HL-60 (cell line): Measurements from ENCODE around the gene TFF3.

Source experiments
- DNase-seq, 2 experiments: peaks; one replicate each; pipeline ENCODE4 v3.0.0-alpha.2; 2010 to 2020; ENCODE audit warnings: low read depth in 1 of 2, low spot score in 1 of 2
- H3K27ac ChIP-seq: fragments of 250-450 bp; sonication (Bioruptor Pico); replicated peaks from 2 replicates; pipeline ENCODE4 v1.5.1; 2020; ENCODE audit warnings: mild to moderate bottlenecking, moderate library complexity
- H3K27me3 ChIP-seq: fragments of 250-450 bp; sonication (Bioruptor Pico); 2 replicates; pipeline ENCODE4 v1.5.1; 2021; ENCODE audit warnings: mild to moderate bottlenecking, moderate library complexity; ENCODE audit not compliant: insufficient read depth, poor library complexity, severe bottlenecking
- H3K4me3 ChIP-seq: replicated peaks from 2 replicates; pipeline ENCODE4 v1.5.1; 2011; ENCODE audit warnings: mild to moderate bottlenecking, control low read depth, low read length; ENCODE audit not compliant: insufficient read depth
- GABPA ChIP-seq: IDR thresholded peaks from 2 replicates; pipeline ENCODE4 v1.6.1; 2012; ENCODE audit warnings: low read depth
- POLR2AphosphoS5 ChIP-seq: IDR thresholded peaks from 2 replicates; pipeline ENCODE4 v1.6.1; 2012; ENCODE audit warnings: low read depth
- SPI1 ChIP-seq: IDR thresholded peaks from 2 replicates; pipeline ENCODE4 v1.6.1; 2012; ENCODE audit warnings: low read depth, mild to moderate bottlenecking, borderline replicate concordance
- TF ChIP-seq, protein P1 (sequence below): IDR thresholded peaks from one replicate; pipeline ENCODE4 v1.5.1; 2011; ENCODE audit warnings: low read length, control low read depth, inconsistent platforms; ENCODE audit not compliant: insufficient read depth
- TF ChIP-seq, protein P2 (sequence below): IDR thresholded peaks from 2 replicates; pipeline ENCODE4 v1.6.1; 2012; ENCODE audit warnings: low read depth; ENCODE audit not compliant: insufficient replicate concordance

The TFF3 gene

DNA sequence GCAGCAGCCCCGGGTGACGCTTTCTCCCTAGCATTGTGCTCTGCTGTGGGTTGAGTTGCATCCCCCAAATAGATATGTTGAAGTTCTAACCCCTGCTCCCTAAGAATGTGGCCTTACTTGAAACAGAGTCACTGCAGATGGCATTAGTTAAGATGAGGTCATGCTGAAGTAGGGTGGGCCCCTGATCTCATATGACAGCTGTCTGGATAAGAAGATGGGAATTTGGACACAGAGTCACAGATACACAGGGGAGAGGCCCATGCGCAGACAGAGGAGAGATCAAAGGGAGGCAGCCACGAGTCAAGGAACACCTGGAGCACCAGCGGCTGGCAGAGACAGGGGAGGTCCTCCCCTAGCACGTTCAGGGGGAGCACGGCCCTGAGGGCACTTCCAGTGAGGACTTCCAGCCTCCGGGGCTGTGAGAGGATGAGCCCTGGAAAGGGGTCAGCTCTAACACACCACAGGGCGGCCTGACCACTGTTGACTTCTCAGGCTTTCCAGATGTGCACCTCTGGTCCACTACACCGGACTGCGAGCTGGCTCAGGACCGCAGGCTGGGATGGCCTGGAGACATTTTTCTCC lies 49.9 kb downstream of the TFF3 start:
- H3K27me3 ChIP-seq = no peaks in the 10 kb centered on the region
- no peak for DNase-seq
- H3K4me3 ChIP-seq = no peak overlapping the region
- TF ChIP-seq GABPA (no peak), SPI1 (no peak), POLR2AphosphoS5 (no peak)
- TF ChIP-seq, protein P1, sequence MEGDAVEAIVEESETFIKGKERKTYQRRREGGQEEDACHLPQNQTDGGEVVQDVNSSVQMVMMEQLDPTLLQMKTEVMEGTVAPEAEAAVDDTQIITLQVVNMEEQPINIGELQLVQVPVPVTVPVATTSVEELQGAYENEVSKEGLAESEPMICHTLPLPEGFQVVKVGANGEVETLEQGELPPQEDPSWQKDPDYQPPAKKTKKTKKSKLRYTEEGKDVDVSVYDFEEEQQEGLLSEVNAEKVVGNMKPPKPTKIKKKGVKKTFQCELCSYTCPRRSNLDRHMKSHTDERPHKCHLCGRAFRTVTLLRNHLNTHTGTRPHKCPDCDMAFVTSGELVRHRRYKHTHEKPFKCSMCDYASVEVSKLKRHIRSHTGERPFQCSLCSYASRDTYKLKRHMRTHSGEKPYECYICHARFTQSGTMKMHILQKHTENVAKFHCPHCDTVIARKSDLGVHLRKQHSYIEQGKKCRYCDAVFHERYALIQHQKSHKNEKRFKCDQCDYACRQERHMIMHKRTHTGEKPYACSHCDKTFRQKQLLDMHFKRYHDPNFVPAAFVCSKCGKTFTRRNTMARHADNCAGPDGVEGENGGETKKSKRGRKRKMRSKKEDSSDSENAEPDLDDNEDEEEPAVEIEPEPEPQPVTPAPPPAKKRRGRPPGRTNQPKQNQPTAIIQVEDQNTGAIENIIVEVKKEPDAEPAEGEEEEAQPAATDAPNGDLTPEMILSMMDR = no peak
- TF ChIP-seq, protein P2, sequence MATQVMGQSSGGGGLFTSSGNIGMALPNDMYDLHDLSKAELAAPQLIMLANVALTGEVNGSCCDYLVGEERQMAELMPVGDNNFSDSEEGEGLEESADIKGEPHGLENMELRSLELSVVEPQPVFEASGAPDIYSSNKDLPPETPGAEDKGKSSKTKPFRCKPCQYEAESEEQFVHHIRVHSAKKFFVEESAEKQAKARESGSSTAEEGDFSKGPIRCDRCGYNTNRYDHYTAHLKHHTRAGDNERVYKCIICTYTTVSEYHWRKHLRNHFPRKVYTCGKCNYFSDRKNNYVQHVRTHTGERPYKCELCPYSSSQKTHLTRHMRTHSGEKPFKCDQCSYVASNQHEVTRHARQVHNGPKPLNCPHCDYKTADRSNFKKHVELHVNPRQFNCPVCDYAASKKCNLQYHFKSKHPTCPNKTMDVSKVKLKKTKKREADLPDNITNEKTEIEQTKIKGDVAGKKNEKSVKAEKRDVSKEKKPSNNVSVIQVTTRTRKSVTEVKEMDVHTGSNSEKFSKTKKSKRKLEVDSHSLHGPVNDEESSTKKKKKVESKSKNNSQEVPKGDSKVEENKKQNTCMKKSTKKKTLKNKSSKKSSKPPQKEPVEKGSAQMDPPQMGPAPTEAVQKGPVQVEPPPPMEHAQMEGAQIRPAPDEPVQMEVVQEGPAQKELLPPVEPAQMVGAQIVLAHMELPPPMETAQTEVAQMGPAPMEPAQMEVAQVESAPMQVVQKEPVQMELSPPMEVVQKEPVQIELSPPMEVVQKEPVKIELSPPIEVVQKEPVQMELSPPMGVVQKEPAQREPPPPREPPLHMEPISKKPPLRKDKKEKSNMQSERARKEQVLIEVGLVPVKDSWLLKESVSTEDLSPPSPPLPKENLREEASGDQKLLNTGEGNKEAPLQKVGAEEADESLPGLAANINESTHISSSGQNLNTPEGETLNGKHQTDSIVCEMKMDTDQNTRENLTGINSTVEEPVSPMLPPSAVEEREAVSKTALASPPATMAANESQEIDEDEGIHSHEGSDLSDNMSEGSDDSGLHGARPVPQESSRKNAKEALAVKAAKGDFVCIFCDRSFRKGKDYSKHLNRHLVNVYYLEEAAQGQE = no peak
- no peak overlapping the region for H3K27ac ChIP-seq

DNA sequence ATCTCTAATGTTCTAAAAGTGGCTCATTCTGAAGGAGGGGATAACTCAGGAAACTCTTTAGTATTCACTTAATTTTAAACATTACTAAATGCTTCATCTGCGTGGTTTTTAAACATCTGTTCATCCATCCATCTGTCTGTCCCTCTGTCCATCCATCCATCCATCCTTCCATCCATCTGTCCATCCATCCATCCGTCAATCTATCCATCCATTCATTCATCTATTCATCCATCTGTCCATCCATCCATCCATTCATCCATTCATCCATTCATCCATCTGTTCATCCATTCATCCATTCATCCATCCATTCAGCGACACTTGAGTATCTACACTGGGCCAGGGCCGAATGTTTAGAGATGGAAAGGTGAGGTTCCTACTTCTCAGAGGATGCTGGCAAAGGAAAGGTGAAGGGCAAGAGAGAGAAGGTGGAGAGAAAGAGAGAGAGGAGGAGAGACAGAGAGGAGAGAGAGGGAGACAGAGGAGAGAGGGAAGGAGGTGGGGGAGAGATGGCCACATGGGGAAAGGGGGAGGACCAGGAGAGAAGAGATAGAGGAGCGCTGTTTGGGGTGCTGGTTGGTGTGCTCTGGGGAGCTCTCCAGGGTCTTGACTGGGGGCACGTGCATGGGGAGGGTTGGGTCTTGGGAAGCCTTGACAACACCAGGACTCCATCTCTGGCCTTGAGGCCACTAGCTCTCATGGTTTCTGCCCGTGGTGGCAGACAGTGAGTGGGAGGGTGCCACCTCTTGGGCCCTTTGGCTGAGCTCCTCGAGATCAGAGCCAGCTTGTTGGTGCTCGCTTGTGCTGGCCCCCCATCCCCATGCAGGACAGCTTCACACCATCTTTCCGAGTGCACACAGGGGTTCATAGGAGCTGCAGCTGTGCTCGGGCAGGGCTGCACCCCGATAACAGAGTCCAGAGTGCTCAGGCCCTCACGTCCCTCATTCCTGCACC lies 50.7 kb downstream of the TFF3 start:
- TF ChIP-seq, protein P2 = peak; percentile 70
- TF ChIP-seq GABPA = no peak
- Histone ChIP-seq H3K27me3 (no peaks in the 10 kb centered on the region), H3K27ac (no peak overlapping the region), H3K4me3 (no peak overlapping the region)
- no peak for DNase-seq

DNA sequence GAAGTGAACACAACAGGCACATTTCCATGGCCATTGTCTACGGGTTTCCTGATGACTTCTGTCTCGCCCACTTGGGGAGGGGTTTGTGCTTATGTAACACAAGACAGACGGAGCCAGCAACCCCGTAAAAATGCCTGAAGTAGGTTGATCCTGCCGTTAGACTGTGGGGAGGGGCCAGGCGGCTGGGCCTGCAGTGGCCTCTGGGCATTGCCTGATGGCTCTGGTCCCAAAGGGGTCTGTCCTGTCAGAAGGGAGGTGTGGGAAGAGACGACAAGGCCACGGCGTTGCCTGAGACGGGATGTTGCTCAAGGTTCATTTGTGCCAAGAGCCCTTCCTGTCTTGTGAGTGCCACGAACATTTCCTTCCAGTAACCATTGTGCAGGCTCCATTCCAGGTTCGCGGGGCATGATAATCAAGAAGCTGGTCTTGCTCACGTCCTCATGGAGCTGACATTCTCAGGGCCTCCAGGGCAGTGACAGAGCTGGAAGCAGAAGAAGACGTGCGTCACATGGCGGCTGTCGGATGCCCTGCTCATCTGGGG lies 51.5 kb downstream of the TFF3 start:
- no peak overlapping the region for H3K27ac ChIP-seq
- DNase-seq = peak in 1 of 2 experiments; percentile 50
- TF ChIP-seq GABPA = no peak
- TF ChIP-seq POLR2AphosphoS5 = no peak
- TF ChIP-seq SPI1 = no peak
- TF ChIP-seq, protein P2 = no peak
- TF ChIP-seq, protein P1 = no peak
- no peaks in the 10 kb centered on the region for H3K27me3 ChIP-seq
- no peak overlapping the region for H3K4me3 ChIP-seq
